Breast epithelium (tissue), 4 donors: ENCODE data around the gene KBTBD13. TPM values are rescaled to one million over a fixed set of nuclear protein-coding genes. Genes with fewer than 3 reads are reported as not detected.

Source experiments
- DNase-seq, 2 donors: peaks; one replicate each; pipeline ENCODE4 v3.0.0-alpha.2; 2019; ENCODE audit warnings: low spot score in 2 of 2
- H3K27ac ChIP-seq, 2 donors: fragments of 200-600 bp; sonication (generic) in 1 of 2; one replicate each; pipeline ENCODE4 v1.5.1; 2016 to 2019; ENCODE audit warnings: mild to moderate bottlenecking in 1 of 2
- H3K27me3 ChIP-seq, 2 donors: fragments of 200-600 bp; sonication (generic) in 1 of 2; one replicate each; pipeline versions ENCODE4 v1.5.1 to v1.6.0; 2017 to 2019; ENCODE audit warnings: control low read depth in 1 of 2, mild to moderate bottlenecking in 1 of 2
- H3K36me3 ChIP-seq: fragments of 200-600 bp; one replicate; pipeline ENCODE4 v1.5.1; 2019
- H3K4me1 ChIP-seq, 2 donors: fragments of 200-600 bp; sonication (generic); one replicate each; pipeline ENCODE4 v1.5.1; 2016 to 2019; ENCODE audit warnings: control low read depth in 1 of 2
- H3K4me3 ChIP-seq, 3 donors: fragments of 200-600 bp; sonication (generic); 1 replicate in 2 of 3; 2 replicates in 1 of 3; pipeline ENCODE4 v1.5.1; 2016 to 2019; ENCODE audit warnings: mild to moderate bottlenecking in 3 of 3, moderate library complexity in 2 of 3
- H3K9me3 ChIP-seq, 2 donors: fragments of 200-600 bp; sonication (generic) in 1 of 2; one replicate each; pipeline ENCODE4 v1.5.1; 2016 to 2019; ENCODE audit warnings: control low read depth in 1 of 2
- CTCF ChIP-seq, 3 donors: fragments of 450-650 bp; IDR thresholded peaks; one replicate each; pipeline ENCODE4 v1.5.1; 2016 to 2017; ENCODE audit warnings: antibody characterized with exemption in 3 of 3, mild to moderate bottlenecking in 3 of 3, moderate library complexity in 3 of 3
- POLR2A ChIP-seq: fragments of 450-650 bp; IDR thresholded peaks from one replicate; pipeline ENCODE4 v1.6.1; 2016; ENCODE audit warnings: antibody characterized with exemption, mild to moderate bottlenecking, moderate library complexity
- POLR2AphosphoS5 ChIP-seq, 3 donors: sonication (generic); formaldehyde crosslinking; IDR thresholded peaks; one replicate each; pipeline ENCODE4 v1.6.1; 2017; ENCODE audit warnings: antibody characterized with exemption in 3 of 3
- intact Hi-C: fragments of 100-400 bp; cut with DNase I; formaldehyde crosslinking; loops from one replicate; pipeline ENCODE4 v1.15.1; 2023; ENCODE audit warnings: low total_unique reads
- total RNA-seq, 3 donors: library from RNA; depleted of rRNA; stranded (reverse); fragments of >200 nt; gene quantifications; one replicate each; pipeline ENCODE4 v1.1.0, GENCODE V29; 2016

KBTBD13 gene
- total RNA-seq, 3 donors from 2014 or later = 0.15 to 0.33 TPM; not detected in 1

GRCh38 chr15:65067645-65068402 is 8.7 kb upstream of the KBTBD13 start, which contains the start of gene RASL12:
Gene RASL12 (minus strand): TSS chr15:65067991. CDS start chr15:65067835, 156 bp downstream.
- DNase-seq = no peak
- intact Hi-C loops = loop anchor here (2.0 kb wide), 1 partner anchor 55 kb away; no protein-coding TSS in a partner anchor

DNA sequence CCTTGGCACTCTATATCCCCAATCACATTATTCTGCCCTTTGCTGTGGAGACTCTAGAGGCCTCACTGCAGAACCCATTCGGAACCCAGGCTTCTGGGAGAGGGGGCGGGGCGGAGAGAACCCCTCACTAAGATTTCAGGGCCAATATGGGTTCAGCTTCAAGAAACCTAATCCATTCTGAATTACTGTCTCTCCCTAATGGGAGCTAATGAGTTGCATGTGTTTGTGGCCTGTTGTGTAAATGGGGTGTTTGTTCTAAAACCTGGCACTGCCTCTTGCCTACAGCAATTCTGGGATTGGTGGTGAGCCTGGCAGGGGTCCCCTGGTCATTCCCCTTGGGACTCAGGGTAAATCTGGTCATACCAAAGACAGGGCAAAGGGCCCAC is 8.2 kb upstream of the KBTBD13 start:
- Histone ChIP-seq H3K4me1 (no peaks in the 10 kb centered on the region), H3K9me3 (no peaks in the 10 kb centered on the region), H3K4me3 (peak overlapping the region; percentile 47 to 86 (median 61)), H3K27me3 (no peaks in the 10 kb centered on the region), H3K36me3 (no peaks in the 10 kb centered on the region), H3K27ac (peak overlapping the region; percentile 76 to 96)
- no peak for TF ChIP-seq POLR2AphosphoS5 (IDR thresholded peaks at IDR 0.05)
- TF ChIP-seq POLR2A = no peak
- TF ChIP-seq CTCF (IDR thresholded peaks at IDR 0.05) = no peak
- intact Hi-C loops = no loop called here
- DNase-seq = no peak

More at GRCh38 chr15:65067645-65068402, 8.7 kb upstream of the KBTBD13 start, which contains the start of gene RASL12:
- no peaks in the 10 kb centered on the region for H3K9me3 ChIP-seq
- no peaks in the 10 kb centered on the region for H3K4me1 ChIP-seq
- H3K27ac ChIP-seq = peak within 1 kb of the TSS; percentile 76 to 96
- no peaks in the 10 kb centered on the region for H3K36me3 ChIP-seq
- H3K4me3 ChIP-seq = peak within 1 kb of the TSS; percentile 47 to 86 (median 61)
- H3K27me3 ChIP-seq = no peaks in the 10 kb centered on the region
- no peak for TF ChIP-seq POLR2AphosphoS5 (IDR thresholded peaks at IDR 0.05)
- no peak for TF ChIP-seq POLR2A

- Histone ChIP-seq H3K27ac (peak overlapping the region; percentile 76 to 96), H3K4me1 (no peaks in the 10 kb centered on the region), H3K27me3 (no peaks in the 10 kb centered on the region), H3K9me3 (no peaks in the 10 kb centered on the region), H3K4me3 (no peak overlapping the region), H3K36me3 (no peaks in the 10 kb centered on the region)
- no peak for DNase-seq
- TF ChIP-seq POLR2A (no peak), CTCF (IDR thresholded peaks at IDR 0.05) (no peak), POLR2AphosphoS5 (IDR thresholded peaks at IDR 0.05) (no peak)
- intact Hi-C loops = no loop called here
Measured at GRCh38 chr15:65069179-65069578, 7.4 kb upstream of the KBTBD13 start.

DNA sequence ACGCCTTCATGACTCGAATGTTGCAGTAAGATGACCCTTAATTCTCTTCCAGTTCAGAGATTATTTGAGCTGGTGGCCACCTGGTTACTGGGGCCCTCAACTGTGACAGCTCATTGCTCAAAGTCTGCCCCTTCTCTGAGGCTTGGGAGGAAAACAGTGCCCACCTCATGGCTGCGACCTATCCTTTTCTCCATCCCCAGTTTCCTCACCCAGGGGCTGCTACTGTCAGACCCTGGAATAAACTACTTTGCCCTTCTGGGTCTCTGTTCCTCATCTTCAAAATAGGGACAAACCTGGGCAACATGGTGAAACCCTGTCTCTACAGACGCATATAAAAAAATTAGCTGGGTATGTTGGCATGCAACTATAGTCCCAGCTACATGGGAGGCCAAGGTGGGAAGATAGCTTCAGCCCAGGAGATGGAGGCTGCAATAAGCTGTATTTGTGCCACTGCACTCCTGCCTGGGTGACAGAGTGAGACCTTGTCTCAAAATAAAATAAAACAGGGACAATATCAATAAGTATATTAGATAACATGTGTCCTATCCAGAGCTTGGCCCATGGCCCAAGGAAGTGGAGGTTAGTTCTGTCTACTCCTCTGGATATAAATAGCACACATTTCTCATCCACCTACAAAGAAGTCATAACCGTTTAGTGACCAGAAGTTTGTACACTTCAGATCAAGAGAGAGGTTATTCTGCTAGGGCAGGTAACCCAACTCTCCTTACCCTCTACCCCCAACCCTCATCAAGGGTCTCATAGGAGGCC is 6.6 kb upstream of the KBTBD13 start:
- peak overlapping the region; percentile 25 to 96 for H3K27ac ChIP-seq
- H3K9me3 ChIP-seq = no peaks in the 10 kb centered on the region
- intact Hi-C loops = no loop called here
- no peaks in the 10 kb centered on the region for H3K4me1 ChIP-seq
- H3K4me3 ChIP-seq = no peak overlapping the region
- DNase-seq = no peak
- TF ChIP-seq POLR2AphosphoS5 (IDR thresholded peaks at IDR 0.05) = no peak
- TF ChIP-seq POLR2A = no peak
- TF ChIP-seq CTCF (IDR thresholded peaks at IDR 0.05) = no peak
- H3K27me3 ChIP-seq = no peaks in the 10 kb centered on the region
- H3K36me3 ChIP-seq = no peaks in the 10 kb centered on the region

- H3K9me3 ChIP-seq = no peaks in the 10 kb centered on the region
- no peaks in the 10 kb centered on the region for H3K36me3 ChIP-seq
- peak overlapping the region; percentile 57 to 96 for H3K27ac ChIP-seq
- no peak for DNase-seq
- H3K4me1 ChIP-seq = no peaks in the 10 kb centered on the region
- H3K27me3 ChIP-seq = no peaks in the 10 kb centered on the region
- TF ChIP-seq CTCF (IDR thresholded peaks at IDR 0.05) (no peak), POLR2AphosphoS5 (IDR thresholded peaks at IDR 0.05) (no peak), POLR2A (no peak)
- no peak overlapping the region for H3K4me3 ChIP-seq
- intact Hi-C loops = no loop called here
Measured at GRCh38 chr15:65071381-65071811, 5.2 kb upstream of the KBTBD13 start.
